ENCODE measurements around the gene PHF21A. TPM values are rescaled to one million over a fixed set of nuclear protein-coding genes. Genes with fewer than 3 reads are reported as not detected.
A peak's percentile ranks its signal among the peaks of the same experiment; 100 is the strongest.

PHF21A gene
- total RNA-seq, 1 donor from 2014 or later = 35.9 TPM

GRCh38 chr11:46036009-46036408 is 85.2 kb downstream of the PHF21A start:
- H3K4me1 Mint-ChIP-seq (ENCODE audit: low read depth) = peaks cover 39% of the 10 kb centered on the region
- H3K4me3 Mint-ChIP-seq (ENCODE audit: unreplicated experiment) = no peak overlapping the region
- no peaks in the 10 kb centered on the region for H3K27me3 Mint-ChIP-seq (ENCODE audit: low read depth)
- no peaks in the 10 kb centered on the region for H3K36me3 Mint-ChIP-seq (ENCODE audit: low read depth)
- TF ChIP-seq CTCF (IDR thresholded peaks at IDR 0.05) = no peak
- no peaks in the 10 kb centered on the region for H3K9me3 Mint-ChIP-seq (ENCODE audit: low read depth)
- H3K27ac Mint-ChIP-seq (ENCODE audit: unreplicated experiment) = no peak overlapping the region
- DNase-seq (ENCODE audit: low spot score) = no peak

GRCh38 chr11:46034041-46034440 is 87.2 kb downstream of the PHF21A start:
- H3K27ac Mint-ChIP-seq (ENCODE audit: unreplicated experiment) = no peak overlapping the region
- TF ChIP-seq CTCF (IDR thresholded peaks at IDR 0.05) = no peak
- no peak for DNase-seq (ENCODE audit: low spot score)
- H3K4me1 Mint-ChIP-seq (ENCODE audit: low read depth) = peaks cover 20% of the 10 kb centered on the region
- no peaks in the 10 kb centered on the region for H3K9me3 Mint-ChIP-seq (ENCODE audit: low read depth)
- no peaks in the 10 kb centered on the region for H3K27me3 Mint-ChIP-seq (ENCODE audit: low read depth)
- no peak overlapping the region for H3K4me3 Mint-ChIP-seq (ENCODE audit: unreplicated experiment)
- no peaks in the 10 kb centered on the region for H3K36me3 Mint-ChIP-seq (ENCODE audit: low read depth)

GRCh38 chr11:46026606-46027293 is 94.5 kb downstream of the PHF21A start:
- Mint-ChIP-seq H3K27ac (ENCODE audit: unreplicated experiment) (peak overlapping the region; percentile 76), H3K36me3 (ENCODE audit: low read depth) (no peaks in the 10 kb centered on the region), H3K4me1 (ENCODE audit: low read depth) (peaks cover 20% of the 10 kb centered on the region), H3K27me3 (ENCODE audit: low read depth) (no peaks in the 10 kb centered on the region), H3K9me3 (ENCODE audit: low read depth) (no peaks in the 10 kb centered on the region), H3K4me3 (ENCODE audit: unreplicated experiment) (no peak overlapping the region)
- no peak for DNase-seq (ENCODE audit: low spot score)
- no peak for TF ChIP-seq CTCF (IDR thresholded peaks at IDR 0.05)

GRCh38 chr11:46020084-46020599 is 101.1 kb downstream of the PHF21A start:
- no peaks in the 10 kb centered on the region for H3K27me3 Mint-ChIP-seq (ENCODE audit: low read depth)
- no peaks in the 10 kb centered on the region for H3K9me3 Mint-ChIP-seq (ENCODE audit: low read depth)
- no peak for DNase-seq (ENCODE audit: low spot score)
- H3K4me3 Mint-ChIP-seq (ENCODE audit: unreplicated experiment) = no peak overlapping the region
- H3K27ac Mint-ChIP-seq (ENCODE audit: unreplicated experiment) = no peak overlapping the region
- no peaks in the 10 kb centered on the region for H3K36me3 Mint-ChIP-seq (ENCODE audit: low read depth)
- no peaks in the 10 kb centered on the region for H3K4me1 Mint-ChIP-seq (ENCODE audit: low read depth)
- no peak for TF ChIP-seq CTCF (IDR thresholded peaks at IDR 0.05)

- no peaks in the 10 kb centered on the region for H3K27me3 Mint-ChIP-seq (ENCODE audit: low read depth)
- H3K9me3 Mint-ChIP-seq (ENCODE audit: low read depth) = peaks cover 3% of the 10 kb centered on the region
- no peaks in the 10 kb centered on the region for H3K4me1 Mint-ChIP-seq (ENCODE audit: low read depth)
- no peak overlapping the region for H3K4me3 Mint-ChIP-seq (ENCODE audit: unreplicated experiment)
- TF ChIP-seq CTCF (IDR thresholded peaks at IDR 0.05) = no peak
- H3K36me3 Mint-ChIP-seq (ENCODE audit: low read depth) = peaks cover 3% of the 10 kb centered on the region
- H3K27ac Mint-ChIP-seq (ENCODE audit: unreplicated experiment) = no peak overlapping the region
- DNase-seq (ENCODE audit: low spot score) = no peak
Observed at GRCh38 chr11:46018651-46019050, 102.6 kb downstream of the PHF21A start.

Measured in chondrocyte (in vitro differentiated cells).